K562 (cell line): ENCODE data around the gene SLC13A1. TPM values are rescaled to one million over a fixed set of nuclear protein-coding genes. Genes with fewer than 3 reads are reported as not detected.

ENCODE experiments used
- ATAC-seq: fragments of 200-7000 bp; cut with Tn5 transposase; 3 replicates; pipeline ENCODE4 v1.9.1; 2020; ENCODE audit warnings: moderate library complexity
- BruUV-seq: library from RNA; stranded (reverse); fragments of 400-500 nt; replicated peaks from 2 replicates; lab custom pipeline; 2021; lab: Mats Ljungman, UMichigan
- CTCF ChIA-PET: fragments of 300-600 bp; formaldehyde crosslinking; extraction: SDS; loops from one replicate; lab custom pipeline; 2021; ENCODE audit warnings: low intra/inter-chr PET ratio; lab: Yijun Ruan, JAX
- POLR2A ChIA-PET: fragments of 300-600, 350-650 bp; sonication (Branson Sonifier 250); formaldehyde crosslinking; extraction: SDS; loops from one replicate; lab custom pipeline; 2021; ENCODE audit warnings: antibody characterized with exemption, inconsistent platforms; lab: Yijun Ruan, JAX
- DNase-seq, 4 experiments: peaks; one replicate each; pipeline versions ENCODE4 v3.0.0 to v3.0.0-alpha.2; 2011 to 2018; ENCODE audit warnings: low spot score in 3 of 4, mixed read lengths in 3 of 4; ENCODE audit errors: extremely low read depth in 1 of 4
- FAIRE-seq: peaks from 2 replicates; lab custom pipeline; 2011; peaks lifted over from hg19 to GRCh38; lab: Jason Lieb, UNC
- H2AFZ ChIP-seq: 2 replicates; pipeline ENCODE4 v1.6.0; 2011; ENCODE audit warnings: low read depth, low read length, control low read depth, inconsistent platforms
- H3K27ac ChIP-seq: fragments of 200-600 bp; 3 replicates; pipeline ENCODE4 v1.8.0; 2011; ENCODE audit warnings: low read depth, mild to moderate bottlenecking, control low read depth, inconsistent platforms, low read length, moderate library complexity, mixed read lengths; ENCODE audit errors: extremely low read depth
- H3K27me3 ChIP-seq, 2 experiments: fragments of 300-600 bp in 1 of 2; 2 replicates in 1 of 2; 3 replicates in 1 of 2; pipeline versions ENCODE4 v1.6.0 to v1.8.0; 2011; ENCODE audit warnings: inconsistent platforms in 2 of 2, low read length in 2 of 2, mild to moderate bottlenecking in 1 of 2, mixed read lengths in 1 of 2, moderate library complexity in 1 of 2; ENCODE audit not compliant: control insufficient read depth in 2 of 2, insufficient read depth in 2 of 2
- H3K36me3 ChIP-seq: fragments of 300-600 bp; 3 replicates; pipeline ENCODE4 v1.8.0; 2011; ENCODE audit warnings: mild to moderate bottlenecking, low read length, inconsistent platforms; ENCODE audit not compliant: control insufficient read depth, insufficient read depth
- H3K4me1 ChIP-seq, 2 experiments: fragments of 200-600 bp in 1 of 2; replicated peaks in 1 of 2; 2 replicates in 1 of 2; 3 replicates in 1 of 2; pipeline versions ENCODE4 v1.5.1 to v1.8.0; 2011; ENCODE audit warnings: inconsistent platforms in 2 of 2, low read length in 2 of 2, mild to moderate bottlenecking in 1 of 2, mixed read lengths in 1 of 2, moderate library complexity in 1 of 2; ENCODE audit not compliant: control insufficient read depth in 2 of 2, insufficient read depth in 2 of 2
- H3K4me2 ChIP-seq: 2 replicates; pipeline ENCODE4 v1.6.1; 2011; ENCODE audit warnings: low read length, control low read depth, inconsistent platforms, mixed read lengths; ENCODE audit not compliant: insufficient read depth
- H3K4me3 ChIP-seq: fragments of 200-600 bp; sonication (generic), shearing (Covaris generic); 2 replicates; pipeline ENCODE4 v1.5.1; 2016; ENCODE audit warnings: control low read depth, inconsistent platforms
- H3K79me2 ChIP-seq: fragments of 200-600 bp; 3 replicates; pipeline ENCODE4 v1.8.0; 2011; ENCODE audit warnings: low read length, inconsistent platforms; ENCODE audit not compliant: control insufficient read depth, insufficient read depth
- H3K9ac ChIP-seq, 2 experiments: 2 replicates each; pipeline versions ENCODE4 v1.6.0 to v1.6.1; 2011; ENCODE audit warnings: low read depth in 2 of 2, low read length in 2 of 2, control low read depth in 1 of 2, inconsistent platforms in 1 of 2, mild to moderate bottlenecking in 1 of 2, mixed read lengths in 1 of 2; ENCODE audit not compliant: insufficient read depth in 1 of 2
- H3K9me1 ChIP-seq: one replicate; pipeline ENCODE4 v1.6.0; 2011; ENCODE audit warnings: inconsistent platforms, mild to moderate bottlenecking, low read length, moderate library complexity; ENCODE audit not compliant: control insufficient read depth, insufficient read depth
- H3K9me3 ChIP-seq: replicated peaks from 2 replicates; pipeline ENCODE4 v1.5.1; 2011; ENCODE audit warnings: low read depth, low read length, inconsistent platforms; ENCODE audit not compliant: control insufficient read depth, insufficient read depth
- H4K20me1 ChIP-seq: replicated peaks from 2 replicates; pipeline ENCODE4 v1.6.1; 2011; ENCODE audit warnings: low read length, inconsistent platforms, mixed read lengths; ENCODE audit not compliant: control insufficient read depth, insufficient read depth
- BRF2 ChIP-seq: IDR thresholded peaks from 3 replicates; pipeline ENCODE4 v1.6.1; 2011; ENCODE audit warnings: borderline replicate concordance, mild to moderate bottlenecking; ENCODE audit not compliant: insufficient read length, insufficient read depth
- CCAR2 ChIP-seq: fragments of 200-400 bp; formaldehyde crosslinking; IDR thresholded peaks from 2 replicates; pipeline ENCODE4 v1.6.1; 2017; ENCODE audit warnings: mild to moderate bottlenecking, low read depth, low read length
- ELF1 ChIP-seq: fragments of 200-800 bp; sonication (Bioruptor generic); IDR thresholded peaks from 2 replicates; pipeline ENCODE4 v1.6.1; 2016; ENCODE audit warnings: missing genetic modification characterization, missing compliant biosample characterization
- ERF ChIP-seq: fragments of 450-650 bp; formaldehyde crosslinking; IDR thresholded peaks from 2 replicates; pipeline ENCODE4 v1.4.0; 2020; ENCODE audit warnings: mild to moderate bottlenecking, mixed read lengths
- GABPB1 ChIP-seq: sonication (generic); formaldehyde crosslinking; IDR thresholded peaks from 2 replicates; pipeline ENCODE4 v1.8.0; 2022; ENCODE audit warnings: mild to moderate bottlenecking, missing genetic modification reagents
- HBP1 ChIP-seq: fragments of 450-650 bp; formaldehyde crosslinking; IDR thresholded peaks from 2 replicates; pipeline ENCODE4 v1.4.0; 2022; ENCODE audit warnings: missing genetic modification characterization
- MEF2A ChIP-seq: IDR thresholded peaks from 2 replicates; pipeline ENCODE4 v1.6.1; 2011; ENCODE audit warnings: low read depth, mild to moderate bottlenecking, low read length, moderate library complexity; ENCODE audit not compliant: control insufficient read depth
- NR2F6 ChIP-seq: fragments of 450-650 bp; formaldehyde crosslinking; IDR thresholded peaks from 2 replicates; pipeline ENCODE4 v1.4.0; 2020; ENCODE audit warnings: mild to moderate bottlenecking
- ZNF184 ChIP-seq: sonication (generic); formaldehyde crosslinking; IDR thresholded peaks from 2 replicates; pipeline ENCODE4 v1.5.0; 2020; ENCODE audit warnings: missing genetic modification reagents
- ZNF318 ChIP-seq, 2 experiments: fragments of 450-650 bp; IDR thresholded peaks; 2 replicates each; pipeline ENCODE4 v1.6.1; 2016; ENCODE audit warnings: mild to moderate bottlenecking in 2 of 2, borderline replicate concordance in 1 of 2, low read depth in 1 of 2, moderate library complexity in 1 of 2
- ZNF324 ChIP-seq: fragments of 250-450 bp; sonication (Bioruptor Pico); IDR thresholded peaks from 2 replicates; pipeline ENCODE4 v1.4.0; 2020; ENCODE audit warnings: mild to moderate bottlenecking
- WGBS: fragments of 100-300 bp; shearing (Covaris generic); methylation state at CpG from one replicate; pipeline ENCODE4 v1.1.6; 2016; ENCODE audit warnings: low coverage, mixed read lengths; ENCODE audit not compliant: insufficient coverage; ENCODE audit errors: missing lambda C conversion rate; 5-methylcytosine and 5-hydroxymethylcytosine counted together
- in situ Hi-C: fragments of 300-500 bp; cut with MboI; formaldehyde crosslinking; loops from 4 replicates; pipeline ENCODE4 v1.15.0; 2018; ENCODE audit warnings: inconsistent platforms, mixed read lengths
- intact Hi-C: fragments of 100-400 bp; cut with micrococcal nuclease; formaldehyde crosslinking; loops from 2 replicates; pipeline ENCODE4 v1.14.2; 2022
- polyA plus RNA-seq, 8 experiments: library from polyadenylated mRNA; depleted of rRNA in 4 of 8; stranded (reverse) in 5 of 8; unstranded in 3 of 8; fragments of >200 nt; fragmentation: Nextera tagmentation in 2 of 8; fragmentation: Illumina TruSeq in 1 of 8; extraction: Ambion mirVana in 2 of 8; extraction: Trizol in 1 of 8; gene quantifications; 2 replicates each; pipeline versions ENCODE4 v1.2.1 to v1.2.3, GENCODE V29; 2011 to 2014; ENCODE audit warnings: inconsistent platforms in 1 of 8, missing spikeins in 1 of 8
- total RNA-seq, 7 experiments: library from RNA; depleted of rRNA in 6 of 7; stranded (reverse); fragments of >200 nt in 6 of 7; fragmentation: Illumina TruSeq in 2 of 7; extraction: Trizol in 2 of 7; gene quantifications; 2 replicates each; pipeline versions ENCODE4 v1.2.1 to v1.2.3, GENCODE V29; 2011 to 2021; ENCODE audit warnings: low replicate concordance in 1 of 7

SLC13A1 gene
- total and polyA plus RNA-seq, 9 of the 15 experiments (the other 6 are each of a cell fraction or from before 2014, with no cell fraction given): 0.04 TPM; not detected in 8

- Histone ChIP-seq H3K79me2 (no peaks in the 10 kb centered on the region), H4K20me1 (no peaks in the 10 kb centered on the region), H3K9ac (no peak overlapping the region), H3K9me3 (no peaks in the 10 kb centered on the region), H3K27me3 (no peaks in the 10 kb centered on the region), H3K9me1 (no peaks in the 10 kb centered on the region), H3K27ac (no peak overlapping the region), H3K4me1 (no peaks in the 10 kb centered on the region), H2AFZ (no peak overlapping the region), H3K36me3 (no peaks in the 10 kb centered on the region), H3K4me2 (no peak overlapping the region), H3K4me3 (no peak overlapping the region)
- 0% methylated on average over 3 of the region's 3 CpGs for WGBS
- no TSS peak for BruUV-seq
- POLR2A ChIA-PET: no interaction called here
- CTCF ChIA-PET: no interaction called here
- DNase-seq: no peak
- intact Hi-C loops: no loop called here
- in situ Hi-C loops: no loop called here
- FAIRE-seq: no peak
- ATAC-seq: no peak
- TF ChIP-seq ZNF318 (IDR thresholded peaks at IDR 0.05; ENCODE audit: borderline replicate concordance in 1 of 2, low read depth in 1 of 2) (no peak), MEF2A (no peak), ZNF184 (no peak), NR2F6 (no peak), ERF (CRISPR knock-in tag) (no peak), GABPB1 (CRISPR knock-in tag) (no peak), ELF1 (no peak), ZNF324 (CRISPR knock-in tag) (no peak), HBP1 (CRISPR knock-in tag) (no peak), CCAR2 (no peak), BRF2 (no peak)
These were observed 14.0 kb downstream of the SLC13A1 start for GRCh38 chr7:123185756-123186155.
